SU-DHL-6 (cell line): ENCODE data around the gene TFPI2.

ENCODE experiments used
- H2AFZ ChIP-seq: fragments of 200-600 bp; sonication (generic); 2 replicates; pipeline ENCODE4 v1.6.1; 2014; ENCODE audit warnings: low read depth, mild to moderate bottlenecking, moderate library complexity, mixed read lengths, antibody characterized with exemption, low read length; ENCODE audit not compliant: severe bottlenecking
- H3F3A ChIP-seq: fragments of 200-600 bp; shearing (Covaris generic); 2 replicates; pipeline ENCODE4 v1.6.0; 2016; ENCODE audit warnings: antibody characterized with exemption, mild to moderate bottlenecking; ENCODE audit not compliant: insufficient read depth
- H3K27ac ChIP-seq: fragments of 200-600 bp; sonication (generic); 2 replicates; pipeline ENCODE4 v1.5.1; 2016; ENCODE audit warnings: low read depth, mild to moderate bottlenecking, low read length, moderate library complexity, mixed read lengths
- H3K27me3 ChIP-seq: fragments of 200-600 bp; sonication (generic), shearing (Covaris generic); 2 replicates; pipeline ENCODE4 v1.6.0; 2014; ENCODE audit warnings: mild to moderate bottlenecking, low read length
- H3K36me3 ChIP-seq: fragments of 200-600 bp; sonication (generic); 2 replicates; pipeline ENCODE4 v1.6.1; 2014; ENCODE audit warnings: mild to moderate bottlenecking, low read length, mixed read lengths
- H3K4me2 ChIP-seq: fragments of 300-600, 200-600 bp; shearing (Covaris generic), sonication (generic); 2 replicates; pipeline ENCODE4 v1.6.0; 2014; ENCODE audit warnings: low read length, low read depth, mild to moderate bottlenecking; ENCODE audit not compliant: poor library complexity, severe bottlenecking
- H3K4me3 ChIP-seq: fragments of 200-600 bp; sonication (generic); 2 replicates; pipeline ENCODE4 v1.5.1; 2014; ENCODE audit warnings: antibody characterized with exemption, low read length, mild to moderate bottlenecking, mixed read lengths; ENCODE audit not compliant: insufficient read depth, poor library complexity, severe bottlenecking
- H3K79me2 ChIP-seq: fragments of 200-600 bp; sonication (generic); 2 replicates; pipeline ENCODE4 v1.6.1; 2014; ENCODE audit warnings: mild to moderate bottlenecking, low read length, moderate library complexity; ENCODE audit not compliant: insufficient read depth
- H3K9ac ChIP-seq: fragments of 200-600 bp; sonication (generic); 2 replicates; pipeline ENCODE4 v1.7.0; 2014; ENCODE audit warnings: mild to moderate bottlenecking, low read length
- H3K9me2 ChIP-seq: fragments of 200-600 bp; sonication (generic); replicated peaks from 2 replicates; pipeline ENCODE4 v1.6.1; 2014; ENCODE audit warnings: low read length; ENCODE audit not compliant: insufficient read depth
- H3K9me3 ChIP-seq: fragments of 200-600 bp; sonication (generic); 2 replicates; pipeline ENCODE4 v1.6.1; 2014; ENCODE audit warnings: low read length, mixed read lengths; ENCODE audit not compliant: insufficient read depth
- H4K20me1 ChIP-seq: fragments of 200-600 bp; sonication (generic); 2 replicates; pipeline ENCODE4 v1.6.1; 2014; ENCODE audit warnings: low read depth, mild to moderate bottlenecking, antibody characterized with exemption, low read length, moderate library complexity, mixed read lengths
- EZH2phosphoT487 ChIP-seq: fragments of 200-600 bp; sonication (generic), shearing (Covaris generic); conservative IDR thresholded peaks from 2 replicates; pipeline ENCODE4 v1.6.1; 2018; ENCODE audit warnings: mild to moderate bottlenecking, antibody characterized with exemption, low read length, moderate library complexity, mixed read lengths
- TF ChIP-seq, protein P1 (sequence below): fragments of 200-600 bp; sonication (generic); IDR thresholded peaks from one replicate; pipeline ENCODE4 v1.5.1; 2017; ENCODE audit warnings: antibody characterized with exemption, mild to moderate bottlenecking, low read length, moderate library complexity; ENCODE audit not compliant: insufficient read depth, poor library complexity, severe bottlenecking

Gene TFPI2

DNA sequence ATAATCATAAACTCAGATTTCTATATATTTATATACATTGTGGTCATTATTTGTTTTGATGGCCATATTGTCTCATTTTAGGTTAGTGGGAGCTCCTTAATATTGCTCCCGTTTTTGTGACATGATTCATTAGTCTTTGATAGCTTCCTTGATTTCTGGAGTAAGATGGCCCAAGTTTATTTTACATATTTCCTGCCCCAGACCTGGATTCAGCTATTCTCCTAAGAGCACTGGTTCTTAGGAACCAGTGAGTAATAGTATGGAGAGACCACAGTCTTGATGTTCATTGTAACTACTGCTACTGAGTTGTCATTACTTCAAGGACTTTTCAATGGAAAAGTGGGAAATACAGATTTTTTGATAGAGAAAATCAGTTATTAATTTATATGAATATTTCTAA, 6.0 kb downstream of the TFPI2 start:
- Histone ChIP-seq H3K27me3 (no peaks in the 10 kb centered on the region), H3K9ac (no peak overlapping the region), H3K9me3 (0 out of 2 replicates have a peak, but pooled peaks cover 3% of the 10 kb centered on the region), H3K9me2 (no peaks in the 10 kb centered on the region), H2AFZ (no peak overlapping the region), H3K36me3 (no peaks in the 10 kb centered on the region), H3F3A (no peaks in the 10 kb centered on the region), H3K79me2 (no peaks in the 10 kb centered on the region), H4K20me1 (no peaks in the 10 kb centered on the region), H3K4me3 (no peak overlapping the region), H3K27ac (no peak overlapping the region), H3K4me2 (no peak overlapping the region)
- TF ChIP-seq, protein P1, sequence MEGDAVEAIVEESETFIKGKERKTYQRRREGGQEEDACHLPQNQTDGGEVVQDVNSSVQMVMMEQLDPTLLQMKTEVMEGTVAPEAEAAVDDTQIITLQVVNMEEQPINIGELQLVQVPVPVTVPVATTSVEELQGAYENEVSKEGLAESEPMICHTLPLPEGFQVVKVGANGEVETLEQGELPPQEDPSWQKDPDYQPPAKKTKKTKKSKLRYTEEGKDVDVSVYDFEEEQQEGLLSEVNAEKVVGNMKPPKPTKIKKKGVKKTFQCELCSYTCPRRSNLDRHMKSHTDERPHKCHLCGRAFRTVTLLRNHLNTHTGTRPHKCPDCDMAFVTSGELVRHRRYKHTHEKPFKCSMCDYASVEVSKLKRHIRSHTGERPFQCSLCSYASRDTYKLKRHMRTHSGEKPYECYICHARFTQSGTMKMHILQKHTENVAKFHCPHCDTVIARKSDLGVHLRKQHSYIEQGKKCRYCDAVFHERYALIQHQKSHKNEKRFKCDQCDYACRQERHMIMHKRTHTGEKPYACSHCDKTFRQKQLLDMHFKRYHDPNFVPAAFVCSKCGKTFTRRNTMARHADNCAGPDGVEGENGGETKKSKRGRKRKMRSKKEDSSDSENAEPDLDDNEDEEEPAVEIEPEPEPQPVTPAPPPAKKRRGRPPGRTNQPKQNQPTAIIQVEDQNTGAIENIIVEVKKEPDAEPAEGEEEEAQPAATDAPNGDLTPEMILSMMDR = no peak
- no peak for TF ChIP-seq EZH2phosphoT487

DNA sequence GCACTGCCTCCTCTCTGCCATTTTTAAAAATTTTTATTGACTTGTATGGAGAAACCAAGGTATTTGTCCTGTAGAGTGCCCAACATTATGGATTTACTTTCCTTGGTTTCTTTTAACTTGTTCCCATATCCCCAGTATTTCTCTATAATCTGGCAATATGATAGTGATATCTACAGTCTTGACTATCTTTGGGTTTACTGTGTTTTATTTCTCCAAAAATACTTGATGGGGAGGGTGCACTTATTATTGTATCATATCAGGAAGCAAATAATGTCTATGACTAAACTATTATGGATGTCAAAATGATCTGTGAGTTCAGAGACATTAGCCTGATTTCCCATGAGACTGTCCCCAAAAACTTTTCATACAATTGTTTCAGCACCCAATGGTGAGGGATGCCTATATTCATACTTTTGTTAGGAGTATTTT, 6.6 kb downstream of the TFPI2 start:
- Histone ChIP-seq H3K9ac (no peak overlapping the region), H3K9me3 (0 out of 2 replicates have a peak, but pooled peaks cover 4% of the 10 kb centered on the region), H3F3A (no peaks in the 10 kb centered on the region), H3K4me3 (no peak overlapping the region), H4K20me1 (no peaks in the 10 kb centered on the region), H3K4me2 (no peak overlapping the region), H3K27me3 (no peaks in the 10 kb centered on the region), H3K27ac (no peak overlapping the region), H3K79me2 (no peaks in the 10 kb centered on the region), H2AFZ (no peak overlapping the region), H3K9me2 (no peaks in the 10 kb centered on the region), H3K36me3 (no peaks in the 10 kb centered on the region)
- no peak for TF ChIP-seq EZH2phosphoT487
- TF ChIP-seq, protein P1 = no peak

DNA sequence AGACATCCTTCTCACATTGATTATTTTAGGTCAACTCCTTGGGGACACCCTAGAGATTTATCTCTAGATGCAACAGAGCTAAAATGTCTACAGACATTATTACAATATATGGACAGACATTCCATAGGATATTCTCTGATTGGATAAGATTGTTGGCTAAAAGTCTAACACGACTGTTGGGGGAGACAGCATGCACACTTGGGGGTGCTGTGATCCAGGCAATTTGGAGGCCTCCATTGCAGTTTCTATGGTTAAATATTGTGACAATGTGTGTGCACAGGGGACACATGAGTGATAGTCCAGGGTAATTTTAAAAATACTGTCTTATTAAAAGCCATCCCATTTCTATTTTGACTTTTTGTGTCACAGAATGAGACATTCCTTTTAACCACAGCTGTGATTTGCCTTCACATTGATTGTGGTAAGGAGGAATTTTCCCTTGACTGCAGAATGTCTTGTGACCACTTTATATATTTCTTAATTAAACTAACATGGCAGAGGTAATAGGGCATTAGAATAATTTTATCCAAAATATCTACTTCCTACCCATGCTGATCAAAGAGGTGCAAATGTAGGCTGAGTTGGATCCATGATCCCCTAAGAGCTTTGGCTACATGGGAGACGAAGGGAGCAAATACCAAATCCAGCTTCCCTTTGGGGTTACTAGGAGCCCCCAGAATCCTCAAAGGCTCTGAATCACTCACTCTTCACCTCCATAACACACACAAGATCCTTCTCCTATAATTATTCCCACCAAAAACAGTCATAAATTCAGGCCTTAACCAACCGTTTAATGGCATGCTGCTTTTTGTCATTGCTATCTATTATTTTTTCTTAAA, 7.3 kb downstream of the TFPI2 start:
- Histone ChIP-seq H3K36me3 (no peaks in the 10 kb centered on the region), H2AFZ (no peak overlapping the region), H3K27ac (no peak overlapping the region), H3F3A (no peaks in the 10 kb centered on the region), H4K20me1 (no peaks in the 10 kb centered on the region), H3K9ac (no peak overlapping the region), H3K4me3 (no peak overlapping the region), H3K9me3 (0 out of 2 replicates have a peak, but pooled peaks cover 4% of the 10 kb centered on the region), H3K4me2 (no peak overlapping the region), H3K9me2 (no peaks in the 10 kb centered on the region), H3K27me3 (no peaks in the 10 kb centered on the region), H3K79me2 (no peaks in the 10 kb centered on the region)
- TF ChIP-seq, protein P1 = peak; percentile 13
- TF ChIP-seq EZH2phosphoT487 = no peak
